Epidermal melanocyte (primary cell): ENCODE measurements around the gene COPE.

Experiments used
- DNase-seq: peaks from one replicate; pipeline ENCODE4 v3.0.0; 2011; ENCODE audit warnings: low spot score; ENCODE audit not compliant: insufficient read length

Gene COPE

DNA sequence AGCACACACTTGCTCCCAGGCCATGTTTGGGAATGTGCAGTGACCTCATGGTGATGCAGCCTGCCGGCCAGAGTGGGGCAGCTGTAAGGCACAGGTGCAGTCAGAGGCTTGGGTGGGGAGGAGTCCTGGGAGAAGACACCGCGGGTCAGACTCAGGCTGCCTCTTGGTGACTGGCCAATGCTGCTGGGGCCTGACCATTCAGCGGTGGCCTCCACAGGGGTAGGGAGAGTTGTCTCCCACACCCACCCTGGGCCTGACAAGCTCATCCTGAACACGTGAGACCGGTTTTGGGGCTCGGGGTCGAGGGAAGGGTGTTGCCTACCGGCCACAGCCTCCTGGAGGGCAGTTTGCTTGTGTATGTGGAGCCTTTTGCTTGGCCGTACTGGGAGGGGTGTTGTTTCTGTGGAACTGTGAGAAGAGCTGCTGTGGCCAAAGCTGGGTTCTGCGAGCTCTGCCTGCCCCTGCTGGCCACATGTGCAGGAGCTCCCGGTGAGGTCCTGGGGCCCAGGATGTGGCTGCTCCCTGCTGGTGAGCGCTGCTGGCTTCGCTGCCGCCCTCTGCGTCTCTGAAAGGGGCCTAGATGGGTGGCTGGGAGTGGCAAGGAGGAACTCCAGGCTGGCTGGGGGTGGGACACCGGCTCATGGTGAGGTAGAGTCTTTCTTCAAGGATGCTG is 65.3 kb downstream of the COPE start:
- DNase-seq: no peak

- no peak for DNase-seq
These were observed 66.5 kb downstream of the COPE start for GRCh38 chr19:18852648-18853047.

GRCh38 chr19:18851673-18852325 is 67.4 kb downstream of the COPE start:
- DNase-seq: no peak

GRCh38 chr19:18850471-18851375 is 68.5 kb downstream of the COPE start:
- DNase-seq: no peak

- DNase-seq: no peak
These were observed 69.3 kb downstream of the COPE start for GRCh38 chr19:18849838-18850400.
